Spinal cord (tissue), 10 donors: ENCODE data around the gene CD70. TPM values are rescaled to one million over a fixed set of nuclear protein-coding genes. Genes with fewer than 3 reads are reported as not detected.
"Not testable (repeated sequence)": the region's sequence is repeated elsewhere in the genome, so short reads cannot be mapped to it uniquely, and the experiment has no call there.

Experiments used
- DNase-seq, 6 donors: peaks; one replicate each; pipeline versions ENCODE4 v3.0.0 to v3.0.0-alpha.2; 2013 to 2015; ENCODE audit warnings: low spot score in 6 of 6, low read depth in 4 of 6
- H3K27ac ChIP-seq: one replicate; pipeline ENCODE4 v1.5.1; 2013; ENCODE audit warnings: low read depth, low read length, control low read depth
- H3K27me3 ChIP-seq: one replicate; pipeline ENCODE4 v1.6.1; 2013; ENCODE audit warnings: low read length; ENCODE audit not compliant: control insufficient read depth, insufficient read depth
- H3K36me3 ChIP-seq: one replicate; pipeline ENCODE4 v1.6.1; 2013; ENCODE audit warnings: low read length; ENCODE audit not compliant: control insufficient read depth, insufficient read depth
- H3K4me1 ChIP-seq: one replicate; pipeline ENCODE4 v1.6.1; 2013; ENCODE audit warnings: low read length; ENCODE audit not compliant: control insufficient read depth, insufficient read depth
- H3K4me3 ChIP-seq: one replicate; pipeline ENCODE4 v1.5.1; 2013; ENCODE audit warnings: low read depth, low read length, control low read depth
- H3K9me3 ChIP-seq: one replicate; pipeline ENCODE4 v1.6.1; 2013; ENCODE audit warnings: low read length; ENCODE audit not compliant: control insufficient read depth, insufficient read depth
- WGBS: methylation state at CpG from one replicate; pipeline ENCODE4 v1.1.5; 2013; ENCODE audit warnings: missing lambda C conversion rate; ENCODE audit not compliant: insufficient coverage; 5-methylcytosine and 5-hydroxymethylcytosine counted together
- long read RNA-seq, 4 donors: transcript quantifications; one replicate each; lab custom pipeline, GENCODE V29; 2026
- polyA plus RNA-seq, 2 donors: library from polyadenylated mRNA; unstranded; fragments of 120-200 nt; gene quantifications; one replicate each; pipeline ENCODE4 v1.2.1, GENCODE V29; 2013; ENCODE audit not compliant: insufficient read length in 2 of 2
- total RNA-seq, 2 donors: library from RNA; depleted of rRNA in 1 of 2; stranded (reverse); fragments of 120-200 nt in 1 of 2; fragments of >200 nt in 1 of 2; gene quantifications; one replicate each; pipeline versions ENCODE4 v1.2.3 to v1.2.4, GENCODE V29; 2013 to 2014
- donor health status: healthy.

The CD70 gene
- total RNA-seq (not detected), polyA plus RNA-seq (not detected)
- long read RNA-seq, donor 1: 0 reads
- long read RNA-seq, donor 2: 0 reads
- long read RNA-seq, donor 3: 0 reads
- long read RNA-seq, donor 4: 0 reads

DNA sequence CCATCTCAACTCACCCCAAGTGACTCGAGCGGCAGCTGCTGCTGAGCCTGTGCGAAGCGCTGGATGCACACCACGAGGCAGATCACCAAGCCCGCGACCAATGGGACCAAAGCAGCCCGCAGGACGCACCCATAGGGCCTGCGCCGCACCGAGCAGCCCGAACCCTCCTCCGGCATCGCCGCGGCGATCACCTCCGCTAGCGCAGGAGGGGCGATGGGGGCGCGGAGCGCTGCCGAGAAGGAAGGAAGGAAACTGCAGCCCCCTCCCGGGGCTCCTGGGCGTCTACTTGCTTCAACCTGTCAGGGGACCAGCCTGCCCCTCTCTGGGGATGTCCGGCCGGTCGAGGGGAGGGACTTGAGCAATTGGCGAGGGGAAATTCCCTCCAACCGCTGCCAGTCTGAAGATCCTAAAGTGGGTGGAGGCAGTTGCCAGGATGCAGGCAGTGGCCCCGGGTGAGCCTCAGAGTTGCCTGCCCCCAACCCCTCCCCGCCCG is at the start of gene CD70:
CD70 (minus strand) TSS at position 324 of the 493 bp plus-strand sequence; CDS start at position 176, 148 bp downstream.
- Histone ChIP-seq H3K4me1 (peaks cover 14% of the 10 kb centered on the region), H3K9me3 (no peaks in the 10 kb centered on the region), H3K4me3 (no peak within 1 kb of the TSS), H3K36me3 (no peaks in the 10 kb centered on the region), H3K27ac (no peak within 1 kb of the TSS), H3K27me3 (peaks cover 61% of the 10 kb centered on the region)
- DNase-seq: peak in 2 of 6 donors; percentile 7 to 12
- 0% methylated on average over 32 of the region's 35 CpGs for WGBS

DNA sequence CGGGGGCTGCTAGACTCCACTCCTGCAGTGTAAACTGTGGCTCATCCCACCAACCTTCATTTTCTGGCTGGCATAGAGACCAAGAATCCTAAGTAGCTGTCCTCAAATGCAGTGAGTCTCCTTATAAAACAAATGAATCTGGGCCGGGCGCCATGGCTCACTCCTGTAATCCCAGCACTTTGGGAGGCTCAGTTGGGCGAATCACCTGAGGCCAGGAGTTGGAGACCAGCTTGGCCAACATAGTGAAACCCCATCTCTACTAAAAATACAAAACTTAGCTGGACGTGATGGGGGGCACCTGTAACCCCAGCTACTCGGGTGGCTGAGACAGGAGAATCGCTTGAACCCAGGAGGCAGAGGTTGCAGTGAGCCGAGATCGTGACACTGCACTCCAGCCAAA is 49.4 kb upstream of the CD70 start:
- not testable (repeated sequence) for H3K36me3 ChIP-seq, DNase-seq, H3K27me3 ChIP-seq, H3K27ac ChIP-seq, H3K4me1 ChIP-seq, H3K9me3 ChIP-seq, H3K4me3 ChIP-seq
- 86% methylated on average over 8 of the region's 9 CpGs for WGBS

GRCh38 chr19:6639439-6639838 is 48.5 kb upstream of the CD70 start:
- DNase-seq: no peak
- no peaks in the 10 kb centered on the region for H3K4me1 ChIP-seq
- H3K36me3 ChIP-seq: no peaks in the 10 kb centered on the region
- H3K9me3 ChIP-seq: no peaks in the 10 kb centered on the region
- no peaks in the 10 kb centered on the region for H3K27me3 ChIP-seq
- H3K27ac ChIP-seq: no peak overlapping the region
- no peak overlapping the region for H3K4me3 ChIP-seq
- WGBS: 77% methylated on average over 1 of the region's 4 CpGs

GRCh38 chr19:6633456-6633813 is 42.5 kb upstream of the CD70 start:
- 83% methylated on average over 1 of the region's 4 CpGs for WGBS
- not testable (repeated sequence) for H3K4me1 ChIP-seq, H3K9me3 ChIP-seq, H3K27ac ChIP-seq, H3K27me3 ChIP-seq, H3K4me3 ChIP-seq, H3K36me3 ChIP-seq, DNase-seq

DNA sequence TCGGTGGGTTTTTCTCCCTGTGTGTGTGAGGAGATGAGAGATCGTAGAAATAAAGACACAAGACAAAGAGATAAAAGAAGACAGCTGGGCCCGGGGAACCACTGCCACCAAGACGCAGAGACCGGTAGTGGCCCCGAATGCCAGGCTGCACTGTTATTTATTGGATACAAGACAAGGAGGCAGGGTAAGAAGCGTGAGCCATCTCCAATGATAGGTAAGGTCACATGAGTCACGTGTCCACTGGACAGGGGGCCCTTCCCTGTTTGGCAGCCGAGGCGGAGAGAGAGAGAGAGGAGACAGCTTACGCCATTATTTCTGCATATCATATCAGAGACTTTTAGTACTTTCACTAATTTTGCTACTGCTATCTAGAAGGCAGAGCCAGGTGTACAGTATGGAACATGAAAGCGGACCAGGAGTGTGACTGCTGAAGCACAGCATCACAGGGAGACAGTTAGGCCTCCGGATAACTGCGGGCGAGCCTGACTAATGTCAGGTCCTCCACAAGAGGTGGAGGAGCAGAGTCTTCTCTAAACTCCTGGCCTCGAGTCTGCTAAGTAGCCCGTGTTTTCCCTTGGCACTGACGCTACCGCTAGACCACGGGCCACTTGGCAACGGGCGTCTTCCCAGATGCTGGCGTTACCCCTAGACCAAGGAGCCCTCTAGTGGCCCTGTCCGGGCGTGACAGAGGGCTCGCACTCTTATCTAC is 42.0 kb upstream of the CD70 start:
- H3K27ac ChIP-seq, H3K27me3 ChIP-seq, H3K4me3 ChIP-seq, H3K4me1 ChIP-seq, H3K36me3 ChIP-seq, H3K9me3 ChIP-seq: not testable (repeated sequence)
- peak in 2 of 6 donors; percentile 17 to 48 for DNase-seq
- WGBS: 66% methylated on average over 20 of the region's 26 CpGs

GRCh38 chr19:6632002-6632621 is 41.2 kb upstream of the CD70 start:
- DNase-seq: peak; percentile 40 to 89 (median 61)
- Histone ChIP-seq H3K9me3 (no peaks in the 10 kb centered on the region), H3K4me3 (no peak overlapping the region), H3K4me1 (no peaks in the 10 kb centered on the region), H3K27me3 (no peaks in the 10 kb centered on the region), H3K27ac (no peak overlapping the region), H3K36me3 (no peaks in the 10 kb centered on the region)
- 98% methylated on average over 4 of the region's 12 CpGs for WGBS

DNA sequence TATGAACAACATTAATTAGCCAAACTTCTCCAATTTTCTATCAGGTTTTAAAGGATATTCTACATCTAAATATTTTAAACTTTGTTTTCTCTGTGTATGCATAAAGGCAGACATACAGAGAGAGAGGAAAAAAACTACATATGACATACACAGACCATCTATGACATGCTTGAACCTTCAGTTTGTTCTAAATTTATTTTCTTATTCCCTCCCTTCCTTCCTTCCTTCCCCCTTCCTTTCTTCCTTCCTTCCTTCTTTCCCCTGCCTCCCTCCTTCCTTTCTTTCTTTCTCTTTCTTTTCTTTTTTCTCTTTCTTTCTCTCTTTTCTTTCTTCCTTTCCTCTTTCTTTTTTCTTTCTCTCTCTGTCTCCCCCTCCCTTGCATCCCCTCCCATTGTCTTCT is 35.8 kb upstream of the CD70 start:
- peaks cover 1% of the 10 kb centered on the region for H3K9me3 ChIP-seq
- H3K27me3 ChIP-seq: no peaks in the 10 kb centered on the region
- H3K36me3 ChIP-seq: no peaks in the 10 kb centered on the region
- no peaks in the 10 kb centered on the region for H3K4me1 ChIP-seq
- H3K4me3 ChIP-seq: no peak overlapping the region
- no peak overlapping the region for H3K27ac ChIP-seq
- no peak for DNase-seq

- 85% methylated on average over 1 of the region's 2 CpGs for WGBS
- DNase-seq: no peak
- H3K4me3 ChIP-seq: no peak overlapping the region
Measured at GRCh38 chr19:6617374-6617773, 26.4 kb upstream of the CD70 start.

GRCh38 chr19:6616011-6616410 is 25.1 kb upstream of the CD70 start:
- Histone ChIP-seq H3K27ac (no peak overlapping the region), H3K36me3 (no peaks in the 10 kb centered on the region), H3K27me3 (peaks cover 2% of the 10 kb centered on the region), H3K9me3 (no peaks in the 10 kb centered on the region), H3K4me1 (no peaks in the 10 kb centered on the region), H3K4me3 (no peak overlapping the region)
- 100% methylated on average over 3 of the region's 6 CpGs for WGBS
- no peak for DNase-seq

More at GRCh38 chr19:6617374-6617773, 26.4 kb upstream of the CD70 start:
- Histone ChIP-seq H3K9me3 (no peaks in the 10 kb centered on the region), H3K27ac (no peak overlapping the region), H3K27me3 (no peaks in the 10 kb centered on the region), H3K4me1 (no peaks in the 10 kb centered on the region), H3K36me3 (no peaks in the 10 kb centered on the region)

DNA sequence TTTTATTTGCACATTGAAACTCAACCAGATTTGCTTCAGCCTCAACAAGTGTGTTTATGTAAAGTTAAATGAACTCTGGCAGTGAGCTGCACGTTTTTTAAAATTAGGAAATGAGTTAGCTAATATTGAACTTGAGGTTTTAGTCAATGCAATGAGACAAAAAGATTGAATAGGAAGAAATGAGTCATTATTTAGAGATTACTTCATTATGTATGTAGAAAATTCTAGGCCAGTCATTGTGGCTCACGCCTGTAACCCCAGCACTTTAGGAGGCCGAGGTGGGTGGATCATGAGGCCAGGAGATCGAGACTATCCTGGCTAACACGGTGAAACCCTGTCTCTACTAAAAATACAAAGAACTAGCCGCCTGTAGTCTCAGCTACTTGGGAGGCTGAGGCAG is 22.8 kb upstream of the CD70 start:
- Histone ChIP-seq H3K27ac (no peak overlapping the region), H3K4me3 (no peak overlapping the region), H3K4me1 (no peaks in the 10 kb centered on the region), H3K9me3 (no peaks in the 10 kb centered on the region), H3K36me3 (no peaks in the 10 kb centered on the region), H3K27me3 (peaks cover 2% of the 10 kb centered on the region)
- WGBS: no CpG with 5 or more reads among the region's 6 CpGs
- DNase-seq: no peak
